Retinal pigment epithelial cell (primary cell): ENCODE data around the gene SIRPA.

Experiments used
- DNase-seq: peaks from one replicate; pipeline ENCODE4 v3.0.0-alpha.2; 2010; ENCODE audit warnings: low read depth
- H3K4me3 ChIP-seq: 2 replicates; pipeline ENCODE4 v1.5.1; 2011; ENCODE audit warnings: mild to moderate bottlenecking, low read length, control low read depth, moderate library complexity
- TF ChIP-seq, protein P1 (sequence below): conservative IDR thresholded peaks from 2 replicates; pipeline ENCODE4 v1.5.1; 2011; ENCODE audit warnings: low read depth, low read length, control low read depth, inconsistent platforms

SIRPA gene

DNA sequence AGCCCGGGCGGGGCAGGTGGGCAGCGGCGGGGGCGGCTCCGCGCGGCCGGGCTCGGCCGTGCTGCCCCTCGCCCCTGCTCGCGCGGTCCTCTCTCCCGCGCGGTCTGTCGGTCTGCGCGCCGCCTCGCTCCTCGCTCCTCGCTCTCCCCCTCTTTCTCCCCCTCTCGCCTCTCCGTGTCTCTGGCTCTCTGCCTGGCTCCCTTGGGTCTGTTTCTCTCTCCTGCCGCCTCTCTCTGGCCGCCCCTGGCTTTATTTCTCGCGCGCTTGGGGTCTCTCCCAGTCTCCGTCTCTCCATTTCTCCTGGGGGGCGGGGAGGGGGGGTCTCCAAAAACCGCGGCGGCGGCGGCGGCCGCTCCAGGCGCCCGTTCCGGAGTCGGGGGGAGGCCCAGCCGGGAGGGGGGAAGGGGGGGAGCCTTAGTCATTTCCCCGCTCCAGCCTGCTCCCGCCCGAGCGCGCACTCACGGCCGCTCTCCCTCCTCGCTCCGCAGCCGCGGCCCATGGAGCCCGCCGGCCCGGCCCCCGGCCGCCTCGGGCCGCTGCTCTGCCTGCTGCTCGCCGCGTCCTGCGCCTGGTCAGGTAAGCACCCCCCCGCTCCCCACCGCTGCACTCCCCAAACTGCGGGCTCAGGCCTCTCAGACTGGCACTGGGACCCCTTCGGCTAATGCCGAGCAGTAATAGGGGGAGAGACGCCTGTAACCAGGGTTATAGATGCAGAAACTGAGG lies at the start of gene SIRPA:
Gene SIRPA, plus strand, starts transcription at position 457 of the 723 bp plus-strand sequence. Its CDS starts 41 bp downstream, at position 498.
- H3K4me3 ChIP-seq, result peak within 1 kb of the TSS; percentile 75
- TF ChIP-seq, protein P1, sequence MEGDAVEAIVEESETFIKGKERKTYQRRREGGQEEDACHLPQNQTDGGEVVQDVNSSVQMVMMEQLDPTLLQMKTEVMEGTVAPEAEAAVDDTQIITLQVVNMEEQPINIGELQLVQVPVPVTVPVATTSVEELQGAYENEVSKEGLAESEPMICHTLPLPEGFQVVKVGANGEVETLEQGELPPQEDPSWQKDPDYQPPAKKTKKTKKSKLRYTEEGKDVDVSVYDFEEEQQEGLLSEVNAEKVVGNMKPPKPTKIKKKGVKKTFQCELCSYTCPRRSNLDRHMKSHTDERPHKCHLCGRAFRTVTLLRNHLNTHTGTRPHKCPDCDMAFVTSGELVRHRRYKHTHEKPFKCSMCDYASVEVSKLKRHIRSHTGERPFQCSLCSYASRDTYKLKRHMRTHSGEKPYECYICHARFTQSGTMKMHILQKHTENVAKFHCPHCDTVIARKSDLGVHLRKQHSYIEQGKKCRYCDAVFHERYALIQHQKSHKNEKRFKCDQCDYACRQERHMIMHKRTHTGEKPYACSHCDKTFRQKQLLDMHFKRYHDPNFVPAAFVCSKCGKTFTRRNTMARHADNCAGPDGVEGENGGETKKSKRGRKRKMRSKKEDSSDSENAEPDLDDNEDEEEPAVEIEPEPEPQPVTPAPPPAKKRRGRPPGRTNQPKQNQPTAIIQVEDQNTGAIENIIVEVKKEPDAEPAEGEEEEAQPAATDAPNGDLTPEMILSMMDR, result no peak
- DNase-seq, result peak; percentile 21

- no peak overlapping the region for H3K4me3 ChIP-seq
- DNase-seq, result no peak
- TF ChIP-seq, protein P1, result no peak
Observed at GRCh38 chr20:1845701-1846100, 49.5 kb upstream of the SIRPA start.

- TF ChIP-seq, protein P1, result no peak
- no peak overlapping the region for H3K4me3 ChIP-seq
- DNase-seq, result no peak
Observed at GRCh38 chr20:1846341-1846740, 48.9 kb upstream of the SIRPA start.

DNA sequence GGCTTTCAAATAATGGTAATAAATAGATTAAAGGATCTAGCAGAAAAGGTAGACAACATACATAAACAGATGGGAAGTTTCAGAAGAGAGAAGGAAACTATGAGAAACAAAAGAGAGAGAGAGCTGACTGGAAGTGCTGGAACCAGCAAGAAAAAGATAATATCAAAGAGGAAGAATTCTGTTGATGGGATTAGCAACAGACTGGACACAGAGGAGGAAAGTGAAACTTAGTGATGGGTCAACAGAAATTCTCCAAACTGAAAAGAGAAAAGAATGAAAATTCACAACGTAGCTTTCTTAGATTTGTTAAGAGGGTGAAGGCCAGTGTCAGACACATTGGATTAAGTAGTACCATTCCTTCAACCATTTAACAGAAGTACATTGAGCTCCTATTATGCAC lies 48.3 kb upstream of the SIRPA start:
- no peak overlapping the region for H3K4me3 ChIP-seq
- TF ChIP-seq, protein P1, result no peak
- DNase-seq, result no peak

DNA sequence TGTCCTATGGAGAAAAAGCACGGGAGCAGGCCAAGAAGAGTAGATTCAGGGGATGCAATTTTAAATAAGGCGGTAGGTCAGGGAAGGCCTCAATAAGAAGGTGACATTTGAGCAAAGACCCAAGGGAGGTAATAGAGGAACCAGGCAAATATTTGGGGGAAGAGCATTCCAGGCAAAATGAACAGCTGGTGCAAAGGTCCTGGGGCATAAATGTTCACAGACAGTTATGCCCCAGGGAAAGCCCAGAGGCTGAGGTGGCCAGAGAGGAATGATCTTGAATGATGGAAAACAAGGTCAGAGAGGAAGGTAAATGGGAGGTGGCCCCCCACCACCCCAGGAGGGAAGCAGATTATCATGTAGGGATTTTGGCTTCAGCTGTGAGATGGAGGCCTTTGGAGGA lies 47.4 kb upstream of the SIRPA start:
- H3K4me3 ChIP-seq, result no peak overlapping the region
- TF ChIP-seq, protein P1, result no peak
- no peak for DNase-seq

GRCh38 chr20:1848373-1848772 lies 46.8 kb upstream of the SIRPA start:
- TF ChIP-seq, protein P1, result no peak
- DNase-seq, result no peak

DNA sequence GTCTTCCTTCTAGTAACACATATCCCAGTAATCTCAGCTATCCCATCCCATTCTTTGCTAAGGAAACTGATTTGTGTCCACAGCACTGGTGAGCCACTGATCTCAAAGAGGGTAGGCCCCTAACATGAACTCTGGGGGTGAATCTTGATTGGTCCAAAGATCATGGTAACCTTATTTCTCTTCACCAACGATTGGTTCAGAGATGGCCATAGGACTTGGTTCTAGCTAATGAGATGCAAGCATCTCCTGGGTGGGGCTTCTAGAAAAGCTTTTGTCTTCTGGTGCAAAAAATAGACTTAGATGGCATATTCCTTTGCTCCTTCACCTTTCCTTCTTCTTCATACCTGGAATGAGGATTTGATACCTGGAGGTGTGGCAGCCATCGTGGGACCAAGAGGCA lies 43.8 kb upstream of the SIRPA start:
- TF ChIP-seq, protein P1, result no peak
- H3K4me3 ChIP-seq, result no peak overlapping the region
- no peak for DNase-seq

More at GRCh38 chr20:1848373-1848772, 46.8 kb upstream of the SIRPA start:
- no peak overlapping the region for H3K4me3 ChIP-seq
